ENCODE results near the gene CA11. TPM values are rescaled to one million over a fixed set of nuclear protein-coding genes. Genes with fewer than 3 reads are reported as not detected.

The CA11 gene
- total RNA-seq, 4 donors from 2014 or later = 1.6 to 3.5 (median 2.6) TPM

GRCh38 chr19:48627865-48628314 is 18.1 kb downstream of the CA11 start:
- H3K4me1 ChIP-seq = peaks cover 46 to 54% of the 10 kb centered on the region in 2 donors
- ATAC-seq (no peak), DNase-seq (no peak)
- in situ Hi-C loops (cut with MboI; ENCODE audit: low sequenced_read_pairs in 4 of 4) = loop anchor here in 1 of 4 donors (25.0 kb wide), 1 partner anchor 109 kb away; the partner anchor contains the start of genes IZUMO1 and RASIP1
- H3K36me3 ChIP-seq = peaks cover 0 to 4% of the 10 kb centered on the region in 2 donors
- intact Hi-C loops (cut with DNase I; ENCODE audit: low total_unique reads) = no loop called here
- H3K4me3 ChIP-seq = no peak overlapping the region
- peak overlapping the region in 1 of 4 donors; percentile 100 for H3K27ac ChIP-seq
- no peaks in the 10 kb centered on the region for H3K27me3 ChIP-seq
- no peaks in the 10 kb centered on the region for H3K9me3 ChIP-seq
- no peak for TF ChIP-seq POLR2A (IDR thresholded peaks at IDR 0.05)
- TF ChIP-seq, protein P1, sequence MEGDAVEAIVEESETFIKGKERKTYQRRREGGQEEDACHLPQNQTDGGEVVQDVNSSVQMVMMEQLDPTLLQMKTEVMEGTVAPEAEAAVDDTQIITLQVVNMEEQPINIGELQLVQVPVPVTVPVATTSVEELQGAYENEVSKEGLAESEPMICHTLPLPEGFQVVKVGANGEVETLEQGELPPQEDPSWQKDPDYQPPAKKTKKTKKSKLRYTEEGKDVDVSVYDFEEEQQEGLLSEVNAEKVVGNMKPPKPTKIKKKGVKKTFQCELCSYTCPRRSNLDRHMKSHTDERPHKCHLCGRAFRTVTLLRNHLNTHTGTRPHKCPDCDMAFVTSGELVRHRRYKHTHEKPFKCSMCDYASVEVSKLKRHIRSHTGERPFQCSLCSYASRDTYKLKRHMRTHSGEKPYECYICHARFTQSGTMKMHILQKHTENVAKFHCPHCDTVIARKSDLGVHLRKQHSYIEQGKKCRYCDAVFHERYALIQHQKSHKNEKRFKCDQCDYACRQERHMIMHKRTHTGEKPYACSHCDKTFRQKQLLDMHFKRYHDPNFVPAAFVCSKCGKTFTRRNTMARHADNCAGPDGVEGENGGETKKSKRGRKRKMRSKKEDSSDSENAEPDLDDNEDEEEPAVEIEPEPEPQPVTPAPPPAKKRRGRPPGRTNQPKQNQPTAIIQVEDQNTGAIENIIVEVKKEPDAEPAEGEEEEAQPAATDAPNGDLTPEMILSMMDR (IDR thresholded peaks at IDR 0.05 in 4 of 5, conservative IDR thresholded peaks at IDR 0.05 in 1 of 5) = no peak

DNA sequence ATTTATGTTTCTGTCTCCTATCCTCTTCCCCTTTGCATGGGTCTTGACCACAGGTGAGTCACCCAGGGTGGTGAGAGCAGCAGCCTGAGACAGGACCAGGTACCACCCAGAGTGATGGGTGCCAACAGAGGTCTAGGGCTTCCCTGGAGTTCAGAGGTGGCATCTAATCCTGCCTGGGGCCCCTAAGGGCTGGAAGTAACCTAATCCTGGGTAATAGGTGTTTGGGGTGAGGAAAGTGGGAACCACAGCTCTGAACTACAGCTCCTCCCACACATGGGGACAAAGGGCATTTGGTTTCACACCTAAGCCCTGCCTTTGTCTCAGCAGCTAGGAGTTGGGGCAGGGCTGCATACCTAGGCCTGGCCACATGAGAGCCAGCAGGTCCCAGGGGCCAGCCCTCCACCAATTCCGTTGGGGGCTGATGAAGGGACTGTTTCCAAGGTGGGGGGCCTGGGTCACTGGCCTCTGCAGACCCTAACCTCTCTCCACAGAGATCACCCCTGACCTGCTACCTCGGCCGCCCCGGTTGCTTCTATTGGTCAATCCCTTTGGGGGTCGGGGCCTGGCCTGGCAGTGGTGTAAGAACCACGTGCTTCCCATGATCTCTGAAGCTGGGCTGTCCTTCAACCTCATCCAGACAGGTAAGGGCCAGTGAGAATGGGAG is 18.7 kb downstream of the CA11 start:
- TF ChIP-seq, protein P1 (IDR thresholded peaks at IDR 0.05 in 4 of 5, conservative IDR thresholded peaks at IDR 0.05 in 1 of 5) = no peak
- TF ChIP-seq POLR2A (IDR thresholded peaks at IDR 0.05) = no peak
- H3K27me3 ChIP-seq = no peaks in the 10 kb centered on the region
- in situ Hi-C loops (cut with MboI; ENCODE audit: low sequenced_read_pairs in 4 of 4) = loop anchor here in 1 of 4 donors (25.0 kb wide), 1 partner anchor 110 kb away; the partner anchor contains the start of genes IZUMO1 and RASIP1
- H3K9me3 ChIP-seq = no peaks in the 10 kb centered on the region
- ATAC-seq (no peak), DNase-seq (no peak)
- H3K4me3 ChIP-seq = no peak overlapping the region
- H3K36me3 ChIP-seq = peaks cover 0 to 4% of the 10 kb centered on the region in 2 donors
- H3K4me1 ChIP-seq = peaks cover 41 to 49% of the 10 kb centered on the region in 2 donors
- intact Hi-C loops (cut with DNase I; ENCODE audit: low total_unique reads) = no loop called here
- H3K27ac ChIP-seq = peak overlapping the region in 1 of 4 donors; percentile 100

- no peaks in the 10 kb centered on the region for H3K27me3 ChIP-seq
- no peak overlapping the region for H3K4me3 ChIP-seq
- no peaks in the 10 kb centered on the region for H3K9me3 ChIP-seq
- H3K4me1 ChIP-seq = peaks cover 26 to 34% of the 10 kb centered on the region in 2 donors
- intact Hi-C loops (cut with DNase I; ENCODE audit: low total_unique reads) = no loop called here
- ATAC-seq (no peak), DNase-seq (no peak)
- H3K27ac ChIP-seq = peak overlapping the region in 3 of 4 donors; percentile 90 to 99 (median 94)
- in situ Hi-C loops (cut with MboI; ENCODE audit: low sequenced_read_pairs in 4 of 4) = loop anchor here in 1 of 4 donors (25.0 kb wide), 1 partner anchor 111 kb away; the partner anchor contains the start of genes IZUMO1 and RASIP1
- peaks cover 0 to 4% of the 10 kb centered on the region in 2 donors for H3K36me3 ChIP-seq
- TF ChIP-seq, protein P1 (IDR thresholded peaks at IDR 0.05 in 4 of 5, conservative IDR thresholded peaks at IDR 0.05 in 1 of 5) = no peak
- no peak for TF ChIP-seq POLR2A (IDR thresholded peaks at IDR 0.05)
These were observed 20.1 kb downstream of the CA11 start for GRCh38 chr19:48625891-48626327.

DNA sequence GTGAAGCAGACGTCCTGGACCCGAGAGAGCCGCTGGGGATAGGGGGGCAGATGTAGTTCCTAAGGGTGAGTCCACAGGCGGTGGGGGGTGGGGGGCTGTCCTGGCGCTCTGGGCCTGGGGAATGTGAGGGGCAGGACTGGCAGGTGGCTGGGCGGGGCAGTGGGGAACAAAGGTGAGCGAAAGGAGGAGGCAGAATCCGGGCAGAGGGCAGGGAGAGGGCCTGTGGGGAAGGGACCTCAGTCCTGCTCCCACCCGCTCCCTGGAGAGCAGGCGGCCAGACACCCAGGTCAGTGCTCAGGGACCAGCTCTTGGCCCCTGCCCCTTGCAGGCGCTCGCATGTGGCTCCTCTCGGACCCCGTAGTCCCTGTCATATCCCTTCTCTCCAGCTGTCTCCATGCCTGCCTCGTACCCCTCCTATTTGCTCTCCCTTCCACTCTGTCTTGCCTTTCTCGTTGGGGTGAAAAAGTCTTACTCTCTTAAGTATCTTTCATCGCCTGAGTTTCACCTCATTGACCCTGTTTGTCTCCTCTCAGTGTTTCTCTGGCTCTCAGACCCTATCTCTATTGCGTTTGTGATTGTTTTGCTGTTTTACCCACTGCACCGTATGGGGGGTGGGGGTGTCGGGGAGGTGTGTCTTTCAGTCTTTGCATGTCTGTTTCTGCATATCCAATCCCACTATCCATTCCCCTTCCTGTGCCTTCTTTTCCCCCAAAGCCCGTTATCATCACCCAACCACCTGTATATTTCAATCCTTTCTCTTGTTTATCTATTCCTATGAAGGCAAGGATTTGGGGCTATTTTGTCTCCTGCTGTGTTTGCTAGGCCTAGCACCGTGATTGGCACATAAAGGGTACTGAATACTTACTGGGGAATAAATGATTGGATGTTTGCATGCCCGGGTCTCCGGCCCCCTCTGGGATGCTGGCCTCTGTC is 20.9 kb downstream of the CA11 start:
- H3K27me3 ChIP-seq = no peaks in the 10 kb centered on the region
- H3K27ac ChIP-seq = peak overlapping the region; percentile 90 to 99 (median 94)
- in situ Hi-C loops (cut with MboI; ENCODE audit: low sequenced_read_pairs in 4 of 4) = loop anchor here in 1 of 4 donors (25.0 kb wide), 1 partner anchor 112 kb away; the partner anchor contains the start of genes IZUMO1 and RASIP1
- peaks cover 19 to 29% of the 10 kb centered on the region in 2 donors for H3K4me1 ChIP-seq
- peaks cover 0 to 4% of the 10 kb centered on the region in 2 donors for H3K36me3 ChIP-seq
- TF ChIP-seq POLR2A (IDR thresholded peaks at IDR 0.05) = no peak
- TF ChIP-seq, protein P1 (IDR thresholded peaks at IDR 0.05 in 4 of 5, conservative IDR thresholded peaks at IDR 0.05 in 1 of 5) = no peak
- intact Hi-C loops (cut with DNase I; ENCODE audit: low total_unique reads) = no loop called here
- ATAC-seq (no peak), DNase-seq (no peak)
- H3K4me3 ChIP-seq = peak overlapping the region; percentile 55 to 75 (median 72)
- H3K9me3 ChIP-seq = no peaks in the 10 kb centered on the region
